ENCODE data around the gene SOAT1.

Gene SOAT1

GRCh38 chr1:179310291-179310690 lies 16.7 kb downstream of the SOAT1 start:
- DNase-seq, result no peak

- no peak for DNase-seq
Measured at GRCh38 chr1:179310721-179311120, 17.1 kb downstream of the SOAT1 start.

- DNase-seq, result no peak
Measured at GRCh38 chr1:179311149-179311700, 17.6 kb downstream of the SOAT1 start.

GRCh38 chr1:179313004-179313403 lies 19.4 kb downstream of the SOAT1 start:
- no peak for DNase-seq

GRCh38 chr1:179314928-179315327 lies 21.3 kb downstream of the SOAT1 start:
- no peak for DNase-seq

- no peak for DNase-seq
Measured at GRCh38 chr1:179318491-179318890, 24.9 kb downstream of the SOAT1 start.

- no peak for DNase-seq
Measured at GRCh38 chr1:179321533-179322216, 28.1 kb downstream of the SOAT1 start.

GRCh38 chr1:179322557-179322956 lies 29.0 kb downstream of the SOAT1 start:
- DNase-seq, result no peak

- no peak for DNase-seq
Measured at GRCh38 chr1:179323436-179323835, 29.8 kb downstream of the SOAT1 start.

GRCh38 chr1:179325836-179326235 lies 32.2 kb downstream of the SOAT1 start:
- no peak for DNase-seq

GRCh38 chr1:179326746-179327145 lies 33.1 kb downstream of the SOAT1 start:
- DNase-seq, result no peak

- DNase-seq, result no peak
Measured at GRCh38 chr1:179327196-179327595, 33.6 kb downstream of the SOAT1 start.

GRCh38 chr1:179327679-179328078 lies 34.1 kb downstream of the SOAT1 start:
- peak in 1 of 2 donors; percentile 23 for DNase-seq

GRCh38 chr1:179329862-179330261 lies 36.3 kb downstream of the SOAT1 start:
- no peak for DNase-seq

GRCh38 chr1:179334440-179334839 lies 40.8 kb downstream of the SOAT1 start:
- DNase-seq, result no peak

GRCh38 chr1:179337288-179337687 lies 43.7 kb downstream of the SOAT1 start:
- DNase-seq, result no peak

- no peak for DNase-seq
Measured at GRCh38 chr1:179337942-179338560, 44.5 kb downstream of the SOAT1 start.

- DNase-seq, result no peak
Measured at GRCh38 chr1:179340918-179341317, 47.3 kb downstream of the SOAT1 start.

- no peak for DNase-seq
Measured at GRCh38 chr1:179341943-179342547, 48.4 kb downstream of the SOAT1 start.

GRCh38 chr1:179342740-179343404 lies 49.3 kb downstream of the SOAT1 start:
- no peak for DNase-seq

- DNase-seq, result no peak
Measured at GRCh38 chr1:179351281-179351680, 57.7 kb downstream of the SOAT1 start.

GRCh38 chr1:179352236-179352635 lies 58.6 kb downstream of the SOAT1 start:
- no peak for DNase-seq

GRCh38 chr1:179353546-179353945 lies 59.9 kb downstream of the SOAT1 start:
- DNase-seq, result no peak

Data from hippocampal formation (tissue), 2 donors.